Medulla oblongata (tissue), 1 donor: ENCODE results near the gene CARD6.
A peak's percentile ranks its signal among the peaks of the same experiment; 100 is the strongest.
"Not testable (repeated sequence)": the region's sequence is repeated elsewhere in the genome, so short reads cannot be mapped to it uniquely, and the experiment has no call there.

Experiments
- DNase-seq: peaks from one replicate; pipeline ENCODE4 v3.0.0-alpha.2; 2015; ENCODE audit errors: extremely low spot score

Gene CARD6, protein sequence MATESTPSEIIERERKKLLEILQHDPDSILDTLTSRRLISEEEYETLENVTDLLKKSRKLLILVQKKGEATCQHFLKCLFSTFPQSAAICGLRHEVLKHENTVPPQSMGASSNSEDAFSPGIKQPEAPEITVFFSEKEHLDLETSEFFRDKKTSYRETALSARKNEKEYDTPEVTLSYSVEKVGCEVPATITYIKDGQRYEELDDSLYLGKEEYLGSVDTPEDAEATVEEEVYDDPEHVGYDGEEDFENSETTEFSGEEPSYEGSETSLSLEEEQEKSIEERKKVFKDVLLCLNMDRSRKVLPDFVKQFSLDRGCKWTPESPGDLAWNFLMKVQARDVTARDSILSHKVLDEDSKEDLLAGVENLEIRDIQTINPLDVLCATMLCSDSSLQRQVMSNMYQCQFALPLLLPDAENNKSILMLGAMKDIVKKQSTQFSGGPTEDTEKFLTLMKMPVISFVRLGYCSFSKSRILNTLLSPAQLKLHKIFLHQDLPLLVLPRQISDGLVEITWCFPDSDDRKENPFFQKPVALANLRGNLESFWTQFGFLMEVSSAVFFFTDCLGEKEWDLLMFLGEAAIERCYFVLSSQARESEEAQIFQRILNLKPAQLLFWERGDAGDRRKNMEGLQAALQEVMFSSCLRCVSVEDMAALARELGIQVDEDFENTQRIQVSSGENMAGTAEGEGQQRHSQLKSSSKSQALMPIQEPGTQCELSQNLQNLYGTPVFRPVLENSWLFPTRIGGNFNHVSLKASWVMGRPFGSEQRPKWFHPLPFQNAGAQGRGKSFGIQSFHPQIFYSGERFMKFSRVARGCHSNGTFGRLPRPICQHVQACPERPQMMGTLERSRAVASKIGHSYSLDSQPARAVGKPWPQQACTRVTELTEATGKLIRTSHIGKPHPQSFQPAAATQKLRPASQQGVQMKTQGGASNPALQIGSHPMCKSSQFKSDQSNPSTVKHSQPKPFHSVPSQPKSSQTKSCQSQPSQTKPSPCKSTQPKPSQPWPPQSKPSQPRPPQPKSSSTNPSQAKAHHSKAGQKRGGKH

DNA sequence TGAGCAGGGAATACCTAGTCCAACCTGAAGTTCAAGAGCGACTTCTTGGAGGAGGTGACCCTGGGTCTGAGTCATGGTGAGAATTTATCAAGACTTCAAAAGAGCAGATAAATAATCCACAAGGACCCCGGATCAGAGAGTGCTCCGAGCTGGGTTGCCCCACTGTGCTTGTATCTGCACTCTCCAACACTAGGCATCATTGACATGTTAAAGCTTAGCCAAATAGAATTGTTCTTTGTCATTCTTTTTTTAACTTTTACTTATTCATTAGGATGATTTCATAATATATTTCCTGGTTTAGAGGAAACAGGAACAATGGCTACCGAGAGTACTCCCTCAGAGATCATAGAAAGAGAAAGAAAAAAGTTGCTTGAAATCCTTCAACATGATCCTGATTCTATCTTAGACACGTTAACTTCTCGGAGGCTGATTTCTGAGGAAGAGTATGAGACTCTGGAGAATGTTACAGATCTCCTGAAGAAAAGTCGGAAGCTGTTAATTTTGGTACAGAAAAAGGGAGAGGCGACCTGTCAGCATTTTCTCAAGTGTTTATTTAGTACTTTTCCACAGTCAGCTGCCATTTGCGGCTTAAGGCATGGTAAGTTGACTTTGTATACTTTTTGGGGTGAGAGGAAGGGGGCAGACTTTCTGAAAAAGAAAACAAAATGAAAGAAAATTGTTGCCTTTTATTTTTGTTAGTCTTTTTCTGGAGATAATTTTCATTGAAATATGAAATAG is at the start of gene CARD6:
CARD6 (plus strand) TSS at position 300 of the 738 bp plus-strand sequence; CDS start at position 316, 16 bp downstream.
- DNase-seq: peak; percentile 41

DNA sequence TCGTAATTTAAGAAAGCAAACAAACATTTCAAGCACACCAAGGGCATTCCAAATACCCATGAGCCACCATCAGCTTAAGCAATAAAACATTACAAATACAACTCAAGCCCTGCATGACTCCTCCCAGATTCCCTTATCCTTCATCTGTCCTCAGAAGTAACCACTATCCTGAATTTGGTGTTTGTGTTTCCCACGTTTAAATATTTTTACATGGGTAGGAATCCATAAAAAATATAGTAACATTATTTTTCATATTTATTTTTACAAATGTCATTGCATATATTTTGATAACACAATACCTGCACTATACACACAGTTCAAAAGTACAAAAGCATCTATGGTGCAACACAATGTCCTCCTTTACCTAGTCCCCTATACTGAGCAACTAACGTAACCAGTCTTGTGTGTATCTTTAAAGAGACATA is 49.4 kb upstream of the CARD6 start:
- DNase-seq: no peak

DNA sequence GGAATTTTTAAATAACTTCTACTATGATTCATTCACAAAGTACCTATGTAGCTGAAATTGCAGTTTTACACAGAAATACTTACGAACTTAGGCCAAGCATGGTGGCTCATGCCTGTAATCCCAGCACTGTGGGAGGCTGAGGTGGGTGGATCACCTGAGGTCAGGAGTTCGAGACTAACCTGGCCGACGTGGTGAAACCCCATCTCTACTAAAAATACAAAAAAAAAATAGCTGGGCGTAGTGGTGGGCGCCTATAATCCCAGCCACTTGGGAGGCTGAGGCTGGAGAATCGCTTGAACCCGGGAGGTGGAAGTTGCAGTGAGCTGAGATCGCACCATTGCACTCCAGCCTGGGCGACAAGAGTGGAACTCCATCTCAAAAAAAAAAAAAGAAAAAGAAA is 48.5 kb upstream of the CARD6 start:
- not testable (repeated sequence) for DNase-seq

DNA sequence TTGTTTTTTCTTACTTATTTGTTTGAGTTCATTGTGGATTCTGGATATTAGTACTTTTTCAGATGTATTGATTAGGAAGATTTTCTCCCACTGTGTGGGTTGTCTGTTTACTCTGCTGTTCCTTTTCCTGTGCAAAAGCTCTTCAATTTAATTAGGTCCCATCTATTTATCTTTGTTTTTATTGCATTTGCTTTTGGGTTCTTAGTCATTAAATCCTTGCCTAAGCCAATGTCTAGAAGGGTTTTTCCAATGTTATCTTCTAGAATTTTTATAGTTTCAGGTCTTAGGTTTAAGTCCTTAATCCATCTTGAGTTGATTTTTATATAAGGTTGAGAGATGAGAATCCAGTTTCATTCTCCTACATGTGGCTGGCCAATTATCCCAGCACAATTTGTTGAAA is 46.8 kb upstream of the CARD6 start:
- not testable (repeated sequence) for DNase-seq

DNA sequence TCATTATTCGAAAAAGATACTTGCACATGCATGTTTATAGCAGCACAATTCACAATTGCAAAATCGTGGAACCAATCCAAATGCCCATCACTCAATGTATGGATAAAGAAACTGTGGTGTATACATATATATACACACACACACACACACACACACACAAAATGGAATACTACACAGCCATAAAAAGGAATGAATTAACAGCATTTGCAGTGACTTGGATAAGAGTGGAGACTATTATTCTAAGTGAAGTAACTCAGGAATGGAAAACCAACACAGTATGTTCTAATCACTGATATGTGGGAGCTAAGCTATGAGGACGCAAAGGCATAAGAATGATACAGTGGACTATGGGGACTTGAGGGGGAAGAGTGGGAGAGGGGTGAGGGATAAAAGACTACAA is 46.3 kb upstream of the CARD6 start:
- not testable (repeated sequence) for DNase-seq

DNA sequence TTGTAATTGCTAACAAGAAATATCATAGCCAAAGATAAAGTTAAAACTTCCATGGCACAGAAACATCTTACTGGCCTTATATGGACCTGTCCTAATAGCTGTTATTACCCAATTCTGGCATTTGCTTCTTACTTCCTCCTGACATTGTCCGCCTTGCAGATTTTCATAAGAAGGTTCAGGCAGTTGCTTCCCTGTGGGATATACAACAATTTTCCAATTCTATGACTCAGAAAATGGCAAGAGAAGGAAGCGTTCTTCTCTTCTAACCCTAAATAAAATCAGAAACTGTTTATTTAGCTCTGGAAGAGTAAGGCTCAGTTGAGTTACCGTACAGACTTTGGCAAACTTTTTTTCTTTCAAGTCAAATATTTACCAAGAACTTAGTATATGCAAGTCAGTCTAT is 44.7 kb upstream of the CARD6 start:
- DNase-seq: peak; percentile 27

DNA sequence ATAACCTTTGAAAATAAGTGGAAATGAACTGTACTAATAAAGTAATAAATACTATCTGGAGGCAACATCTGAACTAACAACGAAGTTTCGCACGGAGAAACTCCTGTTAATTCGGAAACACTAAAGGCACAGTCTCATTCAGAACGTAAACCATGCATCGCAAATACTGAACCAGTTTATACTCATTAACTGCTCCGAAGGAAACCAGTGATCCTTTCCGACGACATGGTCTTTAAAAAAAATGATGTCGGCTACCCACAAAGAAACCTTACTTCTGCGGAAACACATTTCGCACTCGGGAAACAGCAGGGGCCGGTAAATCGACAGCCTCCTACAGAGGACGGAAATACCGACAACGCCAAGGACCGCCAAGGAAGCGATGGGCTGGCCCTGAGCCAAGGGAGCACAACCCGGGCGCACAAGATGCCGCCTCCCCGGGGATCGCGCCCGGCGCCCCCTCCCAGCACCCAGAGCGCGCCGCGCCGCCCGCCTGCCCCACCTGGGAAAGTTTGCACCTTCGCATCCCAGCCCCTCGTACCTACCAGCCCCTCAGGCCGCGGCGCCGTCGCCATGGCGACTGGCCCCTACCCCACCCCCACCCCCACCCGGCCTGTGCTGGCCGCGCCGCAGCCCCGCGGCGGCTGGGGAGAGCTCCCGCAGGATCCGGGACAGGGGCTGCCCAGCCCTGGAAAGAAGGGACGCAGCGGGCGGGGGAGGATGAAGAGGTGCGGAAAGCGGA is 43.7 kb upstream of the CARD6 start:
- DNase-seq: peak; percentile 55

DNA sequence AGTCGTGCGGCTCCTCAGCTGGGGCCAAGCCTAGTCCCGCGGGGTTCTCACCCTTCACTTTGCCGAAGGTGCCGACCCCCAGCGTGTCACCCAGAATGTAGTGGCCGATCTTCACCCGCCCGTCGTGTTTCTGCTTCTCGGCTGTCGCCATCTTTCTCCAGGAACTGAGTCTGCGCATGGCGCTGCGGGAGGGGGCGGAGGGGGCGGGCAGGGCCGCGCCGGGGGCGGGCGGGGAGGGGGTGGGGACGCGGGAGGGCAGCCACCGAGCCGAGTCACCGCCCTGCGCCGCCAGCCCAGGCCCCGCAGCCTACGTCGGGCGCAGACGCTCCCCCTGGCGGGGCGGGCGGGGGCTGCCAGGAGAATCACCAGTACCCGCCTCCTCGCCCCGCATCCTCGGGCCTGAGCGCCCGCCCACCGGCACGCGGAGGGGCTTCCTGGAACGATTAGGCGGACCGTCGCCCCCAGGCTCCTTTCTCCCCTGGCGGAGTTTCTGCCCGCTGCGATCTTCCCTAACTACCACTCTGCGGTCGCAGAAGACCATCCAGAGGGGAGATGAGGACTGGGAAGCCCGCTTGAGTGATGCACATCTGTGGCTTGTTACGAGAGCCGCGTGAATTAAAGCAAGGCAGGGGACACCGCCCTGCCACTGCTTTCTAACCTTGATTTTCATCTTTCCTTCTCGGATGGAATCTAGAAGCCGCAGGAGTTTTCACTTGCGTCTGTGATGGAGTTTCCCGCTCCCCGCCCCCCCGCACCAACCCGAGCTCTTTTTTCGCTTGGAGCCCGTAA is 43.0 kb upstream of the CARD6 start, which contains the start of gene PRKAA1:
PRKAA1 (minus strand) TSS at position 363 of the 789 bp plus-strand sequence; CDS start at position 178, 185 bp downstream.
- DNase-seq: peak; percentile 94

DNA sequence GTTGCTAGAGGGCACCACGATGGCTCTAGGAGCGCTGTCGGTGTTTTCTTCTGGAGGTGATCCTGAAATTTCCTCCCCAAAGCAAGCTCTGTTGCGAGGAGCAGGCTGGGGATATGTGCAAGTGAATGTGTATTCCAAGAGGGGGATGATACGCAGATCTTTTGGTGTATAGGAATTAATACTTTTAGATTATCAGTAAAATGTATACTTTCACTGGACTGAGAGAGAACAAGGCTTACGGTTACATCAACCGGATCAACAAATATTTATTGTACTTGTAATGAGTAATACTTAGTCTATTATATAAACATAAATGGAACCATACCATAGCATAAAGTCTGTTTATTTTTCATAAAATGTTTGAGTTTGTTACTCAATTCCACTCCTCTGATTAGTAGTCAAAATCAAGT is 42.4 kb upstream of the CARD6 start:
- no peak for DNase-seq

DNA sequence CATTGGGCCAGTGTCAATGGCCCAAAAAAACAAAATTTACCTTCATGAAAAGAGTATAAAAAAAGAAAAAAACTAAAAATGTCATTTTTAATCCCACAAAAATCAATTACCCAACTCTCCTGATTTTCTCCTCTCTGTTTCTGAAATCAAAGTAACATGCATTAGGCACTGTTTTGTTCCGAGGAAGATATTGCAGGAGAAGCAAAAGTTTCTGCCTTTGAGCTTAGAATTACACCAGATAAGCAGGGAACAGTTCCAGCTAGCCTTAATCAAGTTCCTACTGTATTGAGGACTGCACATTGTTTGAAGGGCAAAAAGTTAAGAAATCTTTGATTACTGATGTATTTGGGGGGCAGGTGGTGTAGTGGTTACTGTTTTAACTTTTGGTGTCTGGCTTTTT is 41.9 kb upstream of the CARD6 start:
- peak; percentile 7 for DNase-seq

DNA sequence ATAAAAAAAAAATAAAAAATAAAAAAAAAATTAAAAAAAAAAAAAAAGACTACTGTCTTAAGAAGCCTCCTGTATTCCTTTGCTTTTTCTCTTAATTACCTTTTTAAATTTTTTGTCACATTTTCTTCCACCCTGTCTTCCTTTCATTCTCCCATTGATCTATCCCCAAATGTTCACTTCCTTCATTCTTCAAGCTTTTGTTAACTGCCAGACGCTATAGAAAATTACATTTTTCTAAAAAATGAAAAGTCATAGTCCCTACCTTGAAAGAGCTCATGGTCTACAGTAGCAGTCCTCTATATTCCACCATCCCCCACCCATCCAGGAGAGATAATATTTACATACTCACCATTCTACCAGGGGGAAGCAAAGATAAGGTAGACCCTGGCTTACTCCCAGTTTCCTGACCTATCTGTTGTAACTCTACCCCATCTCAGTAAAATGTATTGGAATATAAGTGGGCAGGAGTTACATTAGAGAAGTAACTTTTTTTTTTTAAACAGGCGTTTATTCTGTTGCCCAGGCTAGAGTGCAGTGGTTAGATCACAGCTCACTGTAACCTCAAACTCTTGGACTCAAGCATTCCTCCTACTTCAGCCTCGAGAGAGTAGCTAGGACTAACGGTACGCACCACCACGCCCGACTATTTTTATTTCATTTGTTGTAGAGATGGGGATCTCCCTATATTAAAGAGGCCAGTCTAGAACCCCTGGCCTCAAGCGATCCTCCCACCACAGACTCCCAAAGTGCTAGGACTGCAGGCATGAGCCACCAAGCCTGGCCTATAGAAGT is 39.2 kb upstream of the CARD6 start:
- no peak for DNase-seq

DNA sequence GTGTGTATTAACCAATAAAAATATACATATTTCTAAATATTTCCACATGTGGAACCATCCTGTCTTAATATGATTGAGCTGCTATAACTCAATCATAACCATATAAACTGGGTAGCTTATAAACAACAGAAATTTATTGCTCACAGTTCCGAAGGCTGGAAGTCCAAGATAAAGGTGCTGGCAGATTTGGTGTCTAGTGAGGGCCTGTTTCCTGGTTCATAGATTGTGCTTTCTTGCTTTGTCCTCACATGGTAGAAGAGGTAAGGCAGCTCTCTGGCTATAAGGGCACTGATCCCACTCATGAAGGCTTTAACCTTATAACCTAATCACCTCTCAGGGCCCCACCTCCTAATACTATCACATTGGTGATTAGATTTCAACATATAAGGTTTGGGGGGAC is 29.0 kb upstream of the CARD6 start:
- no peak for DNase-seq

DNA sequence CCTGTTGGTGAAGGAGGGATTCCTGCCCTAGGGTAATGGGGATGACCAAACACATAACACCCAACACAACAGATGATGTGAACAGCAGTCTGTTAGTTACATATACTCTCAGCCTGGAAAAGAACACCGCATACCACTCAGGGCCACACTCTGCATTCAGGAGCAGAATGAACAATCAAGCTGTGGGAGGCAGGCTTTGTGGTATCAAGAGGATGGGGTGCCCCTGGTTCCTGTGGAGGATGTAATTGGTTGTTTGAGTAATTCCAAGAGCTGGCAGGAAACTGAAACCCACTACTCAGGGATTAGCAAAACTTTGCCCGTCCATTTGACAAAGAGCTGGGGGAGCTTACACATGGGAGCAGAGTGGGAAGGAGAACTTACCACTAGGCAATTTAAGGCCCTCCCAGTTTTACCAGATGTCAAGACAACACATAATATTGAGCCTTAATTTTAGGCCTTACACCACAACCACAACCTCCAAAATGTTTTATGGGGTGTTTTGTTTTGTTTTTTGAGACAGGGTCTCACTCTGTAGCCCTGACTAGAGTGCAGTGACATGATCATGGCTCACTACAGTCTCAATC is 27.4 kb upstream of the CARD6 start:
- no peak for DNase-seq

DNA sequence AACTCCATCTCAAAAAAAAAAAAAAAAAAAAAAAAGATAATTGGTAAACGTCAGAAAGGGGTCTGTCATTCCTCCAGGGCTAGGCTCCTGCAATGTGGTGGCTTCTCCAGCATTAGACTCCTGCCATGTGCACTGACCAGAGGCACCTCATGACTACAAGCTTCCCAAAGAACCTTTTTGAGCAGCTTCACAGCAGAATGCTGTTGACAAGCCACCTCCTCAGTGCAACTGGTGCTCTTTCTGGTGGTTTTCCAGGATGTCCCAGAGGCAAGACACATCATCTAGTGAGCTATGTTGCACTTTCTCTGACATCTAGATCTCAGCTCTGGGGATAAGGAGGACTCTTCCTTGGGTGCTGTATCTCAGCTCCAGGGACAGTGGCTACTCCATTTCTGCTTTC is 17.7 kb upstream of the CARD6 start:
- DNase-seq: no peak

DNA sequence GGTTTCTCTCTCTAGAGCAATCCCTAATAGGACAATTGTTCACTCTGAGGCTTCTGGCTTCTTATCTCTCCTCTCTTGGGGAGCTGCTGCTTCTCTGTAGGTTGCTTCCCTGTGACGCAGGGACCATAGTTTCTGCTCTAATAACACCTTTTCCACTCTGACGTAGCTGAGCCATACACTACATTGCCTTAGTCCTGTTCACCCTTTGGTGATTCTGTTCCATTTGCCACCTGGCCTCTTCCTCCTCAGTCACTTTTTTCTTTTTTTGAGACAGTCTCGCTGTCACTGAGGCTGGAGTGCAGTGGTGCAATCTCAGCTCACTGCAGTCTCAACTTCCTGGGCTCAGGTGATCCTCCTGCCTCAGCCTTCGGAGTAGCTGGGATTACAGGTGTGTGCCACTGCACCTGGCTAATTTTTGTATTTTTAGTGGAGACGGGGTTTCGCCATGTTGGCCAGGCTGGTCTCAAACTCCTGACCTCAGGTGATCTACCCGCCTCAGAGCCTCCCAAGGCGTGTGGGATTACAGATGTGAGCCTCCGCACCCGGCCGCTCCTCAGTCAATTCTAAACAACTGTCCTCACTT is 15.6 kb upstream of the CARD6 start:
- DNase-seq: not testable (repeated sequence)

DNA sequence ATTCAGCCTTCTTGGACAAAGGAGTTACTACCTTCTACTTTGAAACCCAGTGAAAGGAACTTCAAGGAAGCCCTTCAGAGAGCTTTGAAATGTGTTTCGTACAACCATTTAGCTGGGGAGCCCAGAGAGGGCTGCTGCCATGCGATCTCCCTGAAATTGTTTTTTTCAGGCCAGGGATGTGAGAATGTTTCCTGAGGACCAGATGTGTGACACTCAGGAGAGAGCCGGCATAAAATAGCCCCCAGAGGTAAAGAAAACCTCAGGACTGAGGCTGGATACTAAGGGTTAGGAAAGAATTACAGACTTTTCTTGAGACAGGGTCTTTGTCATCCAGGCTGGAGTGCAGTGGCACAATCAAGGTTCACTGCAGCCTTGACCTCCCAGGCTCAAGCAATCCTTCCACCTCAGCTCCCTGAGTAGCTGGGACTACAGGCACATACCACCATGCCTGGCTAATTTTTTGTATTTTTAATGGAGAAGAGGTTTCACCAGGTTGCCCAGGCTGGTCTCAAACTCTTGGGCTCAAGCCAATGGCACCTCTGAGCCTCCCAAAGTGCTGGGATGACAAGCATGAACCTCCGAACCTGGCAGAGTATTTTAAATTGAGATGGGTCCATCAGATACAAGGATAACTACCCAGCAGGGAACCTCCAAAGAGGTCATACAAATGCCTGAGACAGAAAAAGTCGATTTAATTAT is 14.5 kb upstream of the CARD6 start:
- no peak for DNase-seq

DNA sequence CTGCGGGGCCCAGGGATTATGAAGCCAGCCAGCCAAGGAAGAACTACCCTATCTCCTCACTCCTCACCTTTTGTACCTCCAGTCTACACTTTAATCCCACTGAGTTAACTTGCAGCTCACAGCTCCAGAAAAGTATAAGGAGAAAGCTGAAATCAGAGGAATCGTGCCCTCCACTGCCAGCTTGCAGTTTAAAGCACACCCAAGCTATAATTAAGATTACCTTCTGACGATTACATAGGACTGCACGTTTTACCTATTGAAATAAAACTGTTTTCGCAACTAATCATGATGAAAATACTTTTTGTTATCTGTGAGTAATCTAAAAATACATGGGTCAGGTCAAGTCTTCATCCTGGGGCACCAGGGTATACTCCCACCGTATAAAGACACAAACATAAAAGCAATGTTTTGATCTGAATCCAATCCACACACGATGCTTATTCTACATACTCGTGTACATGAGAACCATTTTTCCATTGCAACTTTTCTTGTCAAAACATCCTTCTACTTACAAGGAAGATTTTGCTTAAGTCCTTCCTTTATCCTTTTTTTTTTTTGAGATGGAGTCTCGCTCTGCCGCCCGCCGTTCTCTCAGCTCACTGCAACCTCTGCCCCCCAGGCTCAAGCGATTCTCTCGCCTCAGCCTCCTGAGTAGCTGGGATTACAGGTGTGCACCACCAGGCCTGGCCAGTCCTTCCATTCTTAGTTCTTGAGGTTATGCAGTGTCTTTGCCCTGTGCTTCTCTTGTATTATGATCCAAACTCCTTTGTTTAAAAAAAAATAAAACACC is 13.8 kb upstream of the CARD6 start:
- no peak for DNase-seq
